Measurements from ENCODE around the gene GAL3ST1. TPM values are rescaled to one million over a fixed set of nuclear protein-coding genes. Genes with fewer than 3 reads are reported as not detected.

The GAL3ST1 gene
- total RNA-seq, 1 donor from 2014 or later = 11.4 TPM

GRCh38 chr22:30611197-30611596 lies 36.7 kb upstream of the GAL3ST1 start:
- DNase-seq (ENCODE audit: low read depth) = no peak
- no peak for TF ChIP-seq CTCF (conservative IDR thresholded peaks at IDR 0.05; ENCODE audit: low read depth, low read length)
- no peak overlapping the region for H3K4me3 ChIP-seq (ENCODE audit: low read depth, low read length)

- TF ChIP-seq CTCF (conservative IDR thresholded peaks at IDR 0.05; ENCODE audit: low read depth, low read length) = no peak
- DNase-seq (ENCODE audit: low read depth) = no peak
- H3K4me3 ChIP-seq (ENCODE audit: low read depth, low read length) = no peak overlapping the region
Measured at GRCh38 chr22:30610299-30610698, 35.8 kb upstream of the GAL3ST1 start.

- peak overlapping the region; percentile 66 for H3K4me3 ChIP-seq (ENCODE audit: low read depth, low read length)
- TF ChIP-seq CTCF (conservative IDR thresholded peaks at IDR 0.05; ENCODE audit: low read depth, low read length) = no peak
- DNase-seq (ENCODE audit: low read depth) = peak; percentile 71
Measured at GRCh38 chr22:30609260-30610185, 35.1 kb upstream of the GAL3ST1 start.

- TF ChIP-seq CTCF (conservative IDR thresholded peaks at IDR 0.05; ENCODE audit: low read depth, low read length) = no peak
- H3K4me3 ChIP-seq (ENCODE audit: low read depth, low read length) = peak overlapping the region; percentile 66
- no peak for DNase-seq (ENCODE audit: low read depth)
Measured at GRCh38 chr22:30607939-30608338, 33.5 kb upstream of the GAL3ST1 start.

- peak overlapping the region; percentile 66 for H3K4me3 ChIP-seq (ENCODE audit: low read depth, low read length)
- no peak for DNase-seq (ENCODE audit: low read depth)
- no peak for TF ChIP-seq CTCF (conservative IDR thresholded peaks at IDR 0.05; ENCODE audit: low read depth, low read length)
Measured at GRCh38 chr22:30607300-30607930, 33.0 kb upstream of the GAL3ST1 start.

- peak; percentile 74 for DNase-seq (ENCODE audit: low read depth)
- H3K4me3 ChIP-seq (ENCODE audit: low read depth, low read length) = peak within 1 kb of the TSS; percentile 66
- no peak for TF ChIP-seq CTCF (conservative IDR thresholded peaks at IDR 0.05; ENCODE audit: low read depth, low read length)
Measured at GRCh38 chr22:30606455-30607299, 32.2 kb upstream of the GAL3ST1 start, which contains the start of gene TCN2. TCN2 (plus strand) TSS chr22:30607174; CDS start chr22:30607332, 158 bp downstream.
